ENCODE results near the gene MFSD11. TPM values are rescaled to one million over a fixed set of nuclear protein-coding genes. Genes with fewer than 3 reads are reported as not detected.
"Not testable (repeated sequence)": the region's sequence is repeated elsewhere in the genome, so short reads cannot be mapped to it uniquely, and the experiment has no call there.

MFSD11 gene
- total RNA-seq, 1 donor = 28.2 TPM

GRCh38 chr17:76812263-76812662 is 74.3 kb downstream of the MFSD11 start:
- H3K9me3 ChIP-seq (ENCODE audit: low read depth, low read length) = no peaks in the 10 kb centered on the region
- no peaks in the 10 kb centered on the region for H3K4me1 ChIP-seq (ENCODE audit: insufficient read depth, low read length)
- H3K27me3 ChIP-seq (ENCODE audit: insufficient read depth, low read length) = no peaks in the 10 kb centered on the region
- no peak overlapping the region for H3K4me3 ChIP-seq (ENCODE audit: low read length)

- Histone ChIP-seq H3K27me3 (ENCODE audit: insufficient read depth, low read length) (no peaks in the 10 kb centered on the region), H3K9me3 (ENCODE audit: low read depth, low read length) (no peaks in the 10 kb centered on the region), H3K4me1 (ENCODE audit: insufficient read depth, low read length) (no peaks in the 10 kb centered on the region)
These were observed 75.0 kb downstream of the MFSD11 start for GRCh38 chr17:76812968-76813367.

GRCh38 chr17:76815907-76816589 is 78.1 kb downstream of the MFSD11 start:
- H3K27me3 ChIP-seq (ENCODE audit: insufficient read depth, low read length); H3K4me3 ChIP-seq (ENCODE audit: low read length); H3K4me1 ChIP-seq (ENCODE audit: insufficient read depth, low read length); H3K9me3 ChIP-seq (ENCODE audit: low read depth, low read length): not testable (repeated sequence)

More at GRCh38 chr17:76812968-76813367, 75.0 kb downstream of the MFSD11 start:
- no peak overlapping the region for H3K4me3 ChIP-seq (ENCODE audit: low read length)

- no peaks in the 10 kb centered on the region for H3K4me1 ChIP-seq (ENCODE audit: insufficient read depth, low read length)
- H3K27me3 ChIP-seq (ENCODE audit: insufficient read depth, low read length) = no peaks in the 10 kb centered on the region
These were observed 78.7 kb downstream of the MFSD11 start for GRCh38 chr17:76816590-76817135.

GRCh38 chr17:76820039-76820438 is 82.1 kb downstream of the MFSD11 start:
- no peaks in the 10 kb centered on the region for H3K9me3 ChIP-seq (ENCODE audit: low read depth, low read length)
- H3K4me3 ChIP-seq (ENCODE audit: low read length) = no peak overlapping the region
- H3K4me1 ChIP-seq (ENCODE audit: insufficient read depth, low read length) = no peaks in the 10 kb centered on the region
- no peaks in the 10 kb centered on the region for H3K27me3 ChIP-seq (ENCODE audit: insufficient read depth, low read length)

More at GRCh38 chr17:76816590-76817135, 78.7 kb downstream of the MFSD11 start:
- Histone ChIP-seq H3K4me3 (ENCODE audit: low read length) (no peak overlapping the region), H3K9me3 (ENCODE audit: low read depth, low read length) (no peaks in the 10 kb centered on the region)

GRCh38 chr17:76820561-76820960 is 82.6 kb downstream of the MFSD11 start:
- H3K4me3 ChIP-seq (ENCODE audit: low read length) = no peak overlapping the region
- H3K9me3 ChIP-seq (ENCODE audit: low read depth, low read length) = no peaks in the 10 kb centered on the region
- H3K4me1 ChIP-seq (ENCODE audit: insufficient read depth, low read length) = no peaks in the 10 kb centered on the region
- no peaks in the 10 kb centered on the region for H3K27me3 ChIP-seq (ENCODE audit: insufficient read depth, low read length)

- no peaks in the 10 kb centered on the region for H3K4me1 ChIP-seq (ENCODE audit: insufficient read depth, low read length)
- H3K27me3 ChIP-seq (ENCODE audit: insufficient read depth, low read length) = no peaks in the 10 kb centered on the region
- no peaks in the 10 kb centered on the region for H3K9me3 ChIP-seq (ENCODE audit: low read depth, low read length)
- no peak overlapping the region for H3K4me3 ChIP-seq (ENCODE audit: low read length)
These were observed 84.4 kb downstream of the MFSD11 start for GRCh38 chr17:76822184-76822778.

- no peaks in the 10 kb centered on the region for H3K9me3 ChIP-seq (ENCODE audit: low read depth, low read length)
- H3K27me3 ChIP-seq (ENCODE audit: insufficient read depth, low read length) = no peaks in the 10 kb centered on the region
- no peak overlapping the region for H3K4me3 ChIP-seq (ENCODE audit: low read length)
- no peaks in the 10 kb centered on the region for H3K4me1 ChIP-seq (ENCODE audit: insufficient read depth, low read length)
These were observed 86.2 kb downstream of the MFSD11 start for GRCh38 chr17:76824093-76824492.

- no peaks in the 10 kb centered on the region for H3K9me3 ChIP-seq (ENCODE audit: low read depth, low read length)
- H3K4me3 ChIP-seq (ENCODE audit: low read length) = no peak overlapping the region
- no peaks in the 10 kb centered on the region for H3K27me3 ChIP-seq (ENCODE audit: insufficient read depth, low read length)
- no peaks in the 10 kb centered on the region for H3K4me1 ChIP-seq (ENCODE audit: insufficient read depth, low read length)
These were observed 88.6 kb downstream of the MFSD11 start for GRCh38 chr17:76826330-76827068.

- Histone ChIP-seq H3K4me1 (ENCODE audit: insufficient read depth, low read length) (no peaks in the 10 kb centered on the region), H3K4me3 (ENCODE audit: low read length) (no peak overlapping the region), H3K9me3 (ENCODE audit: low read depth, low read length) (no peaks in the 10 kb centered on the region), H3K27me3 (ENCODE audit: insufficient read depth, low read length) (no peaks in the 10 kb centered on the region)
These were observed 89.8 kb downstream of the MFSD11 start for GRCh38 chr17:76827736-76828135.

Other genes starting within 250 kb of the MFSD11 start
- gene RHBDF2, start 236.7 kb upstream of the MFSD11 start, total RNA-seq = 62.1 TPM
- 0.21 TPM for gene CYGB, start 200.4 kb upstream of the MFSD11 start, total RNA-seq
- gene PRCD, start 198.1 kb upstream of the MFSD11 start, total RNA-seq = 0.73 TPM
- 2.3 TPM for gene ST6GALNAC2, start 152.3 kb upstream of the MFSD11 start, total RNA-seq
- gene ST6GALNAC1, start 94.4 kb upstream of the MFSD11 start, total RNA-seq = 4.0 TPM
- gene MXRA7, start 27.2 kb upstream of the MFSD11 start, total RNA-seq = 10.3 TPM
- gene JMJD6, start 11.5 kb upstream of the MFSD11 start, total RNA-seq = 48.5 TPM
- gene METTL23, start 11.3 kb upstream of the MFSD11 start, total RNA-seq = 26.3 TPM
- 288 TPM for gene SRSF2, start 788 bp upstream of the MFSD11 start, total RNA-seq
- gene MGAT5B, start 130.3 kb downstream of the MFSD11 start, total RNA-seq = 0.42 TPM